Mesenteric fat pad (tissue), 1 donor: Measurements from ENCODE around the gene ANGPTL4. TPM values are rescaled to one million over a fixed set of nuclear protein-coding genes. Genes with fewer than 3 reads are reported as not detected.

Experiments used
- DNase-seq: peaks from one replicate; pipeline ENCODE4 v3.0.0-alpha.2; 2020; ENCODE audit warnings: low spot score
- total RNA-seq: library from RNA; stranded (reverse); fragmentation: NEBNext Ultra II Directional; extraction: Animal tissue kit (Norgen Biotek cat#: 25700); gene quantifications from one replicate; pipeline ENCODE4 v1.2.1, GENCODE V29; 2021
- donor health status: DM: yes; HTN: yes; CAD: no.

Gene ANGPTL4
- total RNA-seq, 1 donor from 2014 or later: 753 TPM

DNA sequence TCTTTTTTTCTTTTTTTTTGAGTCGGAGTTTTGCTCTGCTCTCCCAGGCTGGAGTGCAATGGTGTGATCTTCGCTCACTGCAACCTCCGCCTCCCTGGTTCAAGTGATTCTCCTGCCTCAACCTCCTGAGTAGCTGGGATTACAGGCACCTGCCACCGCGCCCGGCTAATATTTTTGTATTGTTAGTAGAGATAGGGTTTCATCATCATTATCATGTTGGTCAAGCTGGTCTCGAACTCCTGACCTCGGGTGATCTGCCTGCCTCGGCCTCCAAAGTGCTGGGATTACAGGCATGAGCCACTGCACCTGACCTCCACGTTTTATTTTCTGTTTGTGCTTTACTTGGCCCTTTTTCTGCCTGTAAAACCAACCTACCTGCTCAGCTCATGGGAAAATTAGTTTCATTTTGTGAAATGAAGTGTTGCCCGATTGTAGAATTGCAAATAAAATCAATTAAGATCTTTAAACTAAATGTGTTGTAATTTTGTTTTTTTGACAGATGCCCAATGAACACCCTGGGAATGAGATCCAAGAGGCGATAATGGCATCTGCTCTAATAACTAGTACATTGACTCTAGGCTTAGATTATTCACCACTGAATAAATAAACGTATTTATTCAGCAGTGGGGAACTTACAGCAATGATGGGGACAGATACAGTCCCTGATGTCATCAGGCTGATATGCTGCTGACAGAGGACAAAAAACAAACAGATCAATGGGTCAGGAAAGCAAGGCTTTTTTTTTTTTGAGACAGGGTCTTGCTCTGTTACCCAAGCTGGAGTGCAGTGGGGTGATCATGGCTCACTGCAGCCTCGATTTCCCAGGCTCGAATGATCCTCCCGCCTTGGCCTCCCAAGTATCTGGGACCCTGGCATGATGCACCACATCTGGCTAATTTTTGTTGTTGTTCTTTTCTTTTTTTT lies 24.0 kb downstream of the ANGPTL4 start:
- DNase-seq: no peak

DNA sequence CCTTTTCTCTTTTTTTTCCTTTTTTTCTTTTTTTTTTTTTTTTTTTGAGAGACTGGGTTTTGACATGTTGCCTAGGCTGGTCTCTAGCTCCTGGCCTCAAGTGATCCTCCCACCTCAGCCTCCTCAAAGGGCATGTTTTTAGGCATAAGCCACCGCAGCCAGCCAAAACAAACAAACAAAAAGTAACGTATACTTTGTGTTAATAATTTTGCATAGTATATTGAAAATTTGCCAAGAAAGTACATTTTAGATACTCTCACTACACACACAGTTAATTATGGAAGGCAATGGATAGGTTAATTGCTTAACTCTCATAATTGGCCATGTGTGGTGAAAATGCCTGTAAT lies 24.6 kb downstream of the ANGPTL4 start:
- no peak for DNase-seq

DNA sequence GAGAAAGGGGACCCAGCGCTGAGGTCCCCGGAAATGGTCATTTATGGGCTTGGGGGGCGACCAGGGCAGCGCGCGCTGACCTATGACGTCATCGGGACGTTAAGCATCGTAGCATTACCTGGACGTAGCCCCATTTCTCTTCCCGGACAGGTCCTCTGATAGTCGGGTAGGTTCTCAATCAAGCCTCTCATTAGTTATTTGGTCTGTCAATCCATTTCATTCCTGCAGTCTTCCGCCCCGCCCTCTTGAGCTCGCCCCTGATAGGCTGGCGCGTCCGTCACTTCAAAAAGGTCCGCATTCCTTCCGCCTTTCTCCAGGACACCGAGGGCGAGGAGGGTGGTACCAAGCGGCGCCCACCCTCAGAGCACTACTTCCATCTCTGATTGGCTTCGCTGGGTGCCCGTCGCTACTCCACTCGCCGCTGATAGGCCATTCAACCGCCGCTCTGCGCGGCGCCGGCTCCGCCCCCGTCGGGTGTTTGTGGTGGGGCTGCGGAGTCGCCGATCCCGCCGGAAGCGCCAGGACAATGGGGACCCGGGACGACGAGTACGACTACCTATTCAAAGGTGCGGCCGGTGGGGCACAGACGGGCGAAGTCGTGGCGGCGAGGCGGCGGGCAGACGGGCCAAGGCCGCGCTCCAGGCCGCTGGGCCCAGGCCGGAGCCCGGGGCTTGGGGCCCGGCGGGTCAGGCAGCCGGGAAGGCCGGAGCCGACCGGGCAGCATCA lies 26.1 kb downstream of the ANGPTL4 start, which contains the start of gene RAB11B:
RAB11B (plus strand) TSS at position 470 of the 726 bp plus-strand sequence; CDS start at position 527, 57 bp downstream.
- peak; percentile 99 for DNase-seq

DNA sequence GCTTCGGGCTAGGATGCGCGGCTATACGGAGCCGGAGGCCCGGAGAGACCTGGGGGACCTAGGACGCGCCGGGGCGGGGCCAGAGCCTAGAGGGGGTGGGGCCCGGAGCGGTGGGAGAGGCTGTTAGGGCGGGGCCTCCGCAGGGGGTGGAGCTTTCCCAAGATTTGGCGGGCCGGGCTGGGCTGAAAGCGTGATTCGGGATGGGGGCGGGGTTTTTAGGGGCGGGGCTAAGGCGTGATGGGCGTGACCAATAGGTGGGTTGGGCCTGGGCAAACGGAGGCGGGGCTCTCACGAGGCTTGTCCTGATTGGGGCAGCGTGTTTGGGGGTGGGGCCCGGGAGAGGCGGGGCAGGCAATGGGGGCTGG lies 26.6 kb downstream of the ANGPTL4 start:
- DNase-seq: peak; percentile 98

DNA sequence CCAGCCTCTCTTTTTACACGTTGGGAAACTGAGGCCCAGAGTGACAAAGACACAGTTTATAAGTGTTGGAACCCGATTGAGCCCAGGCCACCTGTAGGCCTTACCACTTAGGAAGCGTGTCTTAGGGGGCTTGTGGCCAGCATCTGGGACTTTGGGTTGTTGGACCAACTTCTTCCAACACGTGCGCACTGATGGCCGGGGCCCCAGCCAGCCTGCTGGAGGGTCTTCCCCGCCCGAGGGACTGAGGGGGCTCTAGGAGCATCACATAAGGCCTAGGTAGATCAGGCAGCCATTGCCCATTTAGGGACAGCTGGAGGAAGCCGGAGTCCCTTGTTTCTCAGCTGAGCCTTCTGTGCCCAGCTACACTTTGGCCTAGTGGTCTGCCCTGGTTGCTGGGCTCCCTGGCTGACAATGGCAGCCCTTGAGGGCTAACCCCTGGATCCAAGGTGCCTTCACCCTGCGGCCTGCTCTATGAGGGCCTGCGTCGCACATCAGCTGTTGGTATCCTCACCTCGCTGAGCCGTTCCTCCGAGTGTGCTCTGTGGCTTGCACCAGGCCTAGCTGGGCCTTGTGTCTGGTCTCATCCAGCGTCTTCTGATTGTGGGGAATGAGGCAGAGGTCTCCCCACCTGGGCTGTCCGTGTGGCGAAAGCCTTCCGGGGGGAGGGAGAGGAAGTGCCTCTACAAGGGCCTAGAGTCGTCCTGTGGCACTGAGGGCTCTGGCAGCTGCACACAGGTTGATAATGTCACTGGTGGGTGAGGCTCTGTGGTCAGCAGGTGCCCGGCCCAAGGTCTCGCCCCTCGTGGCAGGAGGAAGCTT lies 27.5 kb downstream of the ANGPTL4 start:
- no peak for DNase-seq

DNA sequence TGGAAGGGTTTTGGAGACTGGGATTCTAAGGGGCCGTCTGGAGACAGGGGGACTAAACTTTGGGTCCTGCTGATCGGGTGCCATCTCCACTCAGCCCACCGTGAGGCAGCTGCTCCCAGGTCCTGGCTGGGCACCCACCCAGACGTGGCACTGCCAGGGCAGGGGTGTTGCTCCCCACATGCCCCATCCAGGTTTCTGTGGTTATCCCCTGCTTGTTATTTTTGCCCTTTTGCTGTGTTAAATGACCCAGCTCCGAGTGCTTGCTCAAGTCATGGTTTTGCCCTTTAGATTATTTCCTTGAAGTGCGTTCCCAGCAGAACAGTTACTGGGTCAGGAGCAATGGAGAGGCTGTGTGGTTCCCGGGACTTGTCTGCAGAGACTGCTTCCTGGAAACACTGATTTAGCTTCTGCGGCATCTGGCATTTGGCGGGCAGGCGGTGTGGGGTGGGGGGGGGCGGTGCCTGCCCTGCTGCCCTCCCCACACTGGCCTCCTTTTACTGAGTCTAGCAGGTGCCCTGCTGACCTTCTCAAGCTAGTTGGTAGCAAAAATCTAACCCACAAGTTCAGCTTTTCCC lies 28.1 kb downstream of the ANGPTL4 start:
- no peak for DNase-seq

DNA sequence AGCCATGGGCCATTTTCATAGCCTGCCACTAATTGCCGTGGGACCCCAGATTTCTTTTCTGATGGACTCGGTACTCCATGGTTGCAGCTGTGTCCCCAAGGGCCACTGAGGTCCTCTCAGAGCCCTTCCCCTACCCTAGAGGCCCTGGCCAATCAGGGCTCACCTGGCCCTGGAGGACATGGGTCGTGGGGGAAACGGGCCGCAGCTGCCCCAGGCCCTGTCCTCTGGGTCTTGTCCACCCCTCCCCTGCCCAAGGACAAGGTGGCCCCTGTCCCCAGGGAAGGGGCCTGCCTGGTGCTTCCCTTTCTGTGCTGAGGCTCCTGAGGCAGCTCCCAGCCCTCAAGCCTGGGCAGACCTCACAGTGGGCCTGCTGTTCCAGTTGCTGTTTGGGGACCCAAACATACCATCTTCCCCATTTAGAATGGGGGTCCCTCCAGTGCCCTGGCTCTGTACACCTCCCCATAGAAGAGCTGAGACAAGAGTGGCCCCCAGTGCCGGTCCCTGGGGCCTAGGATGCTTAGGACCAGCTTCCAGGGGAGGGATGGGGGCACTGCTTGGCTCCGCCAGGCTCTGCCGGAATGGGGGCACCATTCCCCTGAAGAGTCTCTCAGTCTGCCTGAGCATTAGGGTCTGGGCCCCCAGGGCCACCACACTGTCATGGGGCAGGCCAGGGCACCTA lies 29.4 kb downstream of the ANGPTL4 start:
- no peak for DNase-seq

DNA sequence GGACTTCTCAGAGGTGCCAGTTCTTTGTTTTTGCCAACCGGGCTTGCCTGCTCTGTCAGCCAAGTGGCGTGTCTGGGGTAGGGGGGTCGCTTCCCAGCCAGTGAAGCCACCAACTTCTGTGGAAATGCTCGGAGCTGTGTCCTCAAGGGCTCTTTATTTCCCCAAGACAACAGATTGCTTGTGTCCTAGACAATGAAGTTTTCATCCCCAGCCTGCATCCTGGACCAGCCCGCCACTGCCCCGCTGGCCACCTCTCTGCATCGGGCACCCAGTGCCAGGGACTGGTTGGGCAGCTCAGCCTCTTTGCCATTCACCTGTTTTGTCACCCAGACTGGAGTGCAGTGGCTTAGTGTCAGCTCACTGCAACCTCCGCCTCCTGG lies 29.9 kb downstream of the ANGPTL4 start:
- DNase-seq: no peak

DNA sequence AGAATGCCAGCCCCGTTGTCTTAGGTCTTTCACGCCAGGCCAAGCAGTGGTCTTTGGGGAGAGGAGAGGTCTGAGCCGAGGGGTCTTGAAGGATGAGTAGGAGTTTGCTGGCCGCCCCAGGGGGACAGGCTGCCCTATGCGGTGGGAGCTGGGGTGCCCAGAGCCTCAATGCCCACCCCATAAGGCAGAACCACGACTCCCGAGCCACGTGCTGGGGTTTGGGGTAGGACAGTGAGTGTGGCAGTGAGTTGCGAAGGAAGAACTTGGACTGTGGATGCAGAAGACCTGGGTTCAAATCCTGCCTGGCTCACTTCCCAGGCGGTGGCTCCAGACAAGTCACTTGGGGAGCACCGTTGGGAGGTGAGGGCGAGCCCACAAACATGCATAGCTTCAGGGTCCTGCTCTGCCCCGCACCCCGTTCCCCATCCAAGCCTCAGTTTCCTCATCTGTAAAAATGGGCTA lies 31.7 kb downstream of the ANGPTL4 start:
- no peak for DNase-seq

DNA sequence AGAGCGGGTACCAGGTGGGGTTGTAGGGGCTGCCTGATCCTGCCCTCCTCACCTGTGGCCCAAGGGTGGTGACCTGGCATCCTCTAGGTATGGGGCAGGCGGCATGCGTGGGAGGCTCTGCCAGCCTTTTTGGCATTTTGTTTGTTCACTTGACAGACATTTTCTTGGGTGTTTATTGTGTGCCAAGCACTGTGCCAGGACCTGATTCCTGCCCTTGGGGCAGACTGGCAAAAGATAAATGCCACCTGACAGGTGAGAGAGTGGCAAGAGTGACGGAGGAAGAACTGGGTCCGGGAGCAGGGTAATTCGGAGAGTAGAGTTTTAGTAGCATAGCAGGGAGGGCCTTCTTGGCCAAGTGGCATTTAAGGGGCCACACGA lies 32.2 kb downstream of the ANGPTL4 start:
- no peak for DNase-seq

DNA sequence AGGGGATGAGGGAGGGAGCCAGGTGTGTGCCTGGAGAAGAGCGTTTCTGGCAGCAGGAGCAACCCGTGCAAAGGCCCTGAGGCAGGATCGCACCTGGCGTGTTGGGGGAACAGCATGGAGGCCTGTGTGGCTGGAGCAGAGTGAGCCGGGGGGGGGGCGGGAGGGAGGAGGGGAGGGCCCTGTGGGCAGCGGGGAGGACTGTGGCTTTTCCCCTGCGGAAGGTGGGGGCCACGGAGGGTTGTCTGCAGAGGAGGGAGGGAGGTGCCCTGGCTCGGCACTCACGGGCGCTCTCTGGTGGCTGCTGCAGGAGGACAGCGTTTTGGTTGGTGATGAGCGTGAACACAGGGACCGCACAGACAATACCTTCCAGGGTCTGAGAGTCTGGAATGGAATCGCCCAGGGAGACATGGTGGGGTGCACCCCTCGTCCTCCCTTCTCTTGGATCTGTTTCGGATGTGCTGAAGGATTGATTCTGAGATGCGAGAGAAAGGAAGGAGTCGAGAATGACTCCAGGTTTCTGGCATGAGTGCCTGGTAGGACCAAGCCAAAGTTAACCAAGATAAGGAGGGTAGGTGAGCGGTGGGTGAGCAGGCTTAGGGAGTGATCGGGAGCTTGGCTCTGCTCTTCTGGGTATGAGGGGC lies 32.7 kb downstream of the ANGPTL4 start:
- DNase-seq: no peak

DNA sequence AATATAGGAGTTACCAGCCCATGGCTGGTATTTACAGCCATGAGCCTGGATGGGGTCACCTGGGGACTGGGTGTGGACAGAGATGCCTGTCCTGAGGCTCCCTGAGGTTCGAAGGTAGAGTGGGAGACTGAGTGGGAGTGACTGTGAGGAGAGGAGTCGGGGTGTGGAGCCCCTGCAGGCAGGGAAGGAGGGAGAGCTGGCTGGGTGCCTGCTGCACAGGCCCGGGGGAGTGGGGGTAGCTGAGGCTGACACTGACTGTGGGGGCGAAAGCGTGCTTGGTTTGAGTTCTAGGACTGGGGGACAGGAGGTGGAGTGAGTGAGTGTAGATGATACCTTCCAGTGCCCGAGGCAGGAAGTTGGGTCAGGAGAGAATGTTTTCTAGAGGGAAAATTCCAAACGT lies 33.3 kb downstream of the ANGPTL4 start:
- DNase-seq: no peak

DNA sequence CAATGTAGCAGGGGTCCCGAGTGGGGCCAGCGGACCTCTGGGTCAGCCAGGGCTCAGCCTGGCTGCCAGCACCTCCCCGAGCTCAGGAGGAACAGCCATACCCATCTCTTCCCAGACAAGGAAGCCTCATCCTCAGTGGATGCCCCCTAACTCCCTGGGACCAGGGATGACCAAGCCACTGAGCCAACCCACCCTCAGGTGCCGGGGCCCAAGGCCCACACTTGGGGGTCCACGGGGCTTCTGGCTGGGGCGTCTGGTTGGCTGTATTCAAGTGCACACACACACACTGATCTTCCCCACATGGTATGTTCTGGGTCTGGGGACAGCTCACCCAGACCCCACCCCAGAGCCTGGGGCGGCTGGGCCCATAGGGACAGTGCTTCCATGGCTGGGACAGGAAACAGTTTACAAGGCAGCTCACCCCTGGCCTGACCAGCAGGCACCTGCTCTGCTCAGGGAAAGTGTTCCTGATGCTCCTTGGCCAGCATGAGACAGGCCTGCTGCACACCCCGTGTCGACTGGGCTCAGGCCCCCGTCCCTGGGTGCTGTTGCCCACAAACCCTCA lies 33.9 kb downstream of the ANGPTL4 start:
- DNase-seq: no peak

DNA sequence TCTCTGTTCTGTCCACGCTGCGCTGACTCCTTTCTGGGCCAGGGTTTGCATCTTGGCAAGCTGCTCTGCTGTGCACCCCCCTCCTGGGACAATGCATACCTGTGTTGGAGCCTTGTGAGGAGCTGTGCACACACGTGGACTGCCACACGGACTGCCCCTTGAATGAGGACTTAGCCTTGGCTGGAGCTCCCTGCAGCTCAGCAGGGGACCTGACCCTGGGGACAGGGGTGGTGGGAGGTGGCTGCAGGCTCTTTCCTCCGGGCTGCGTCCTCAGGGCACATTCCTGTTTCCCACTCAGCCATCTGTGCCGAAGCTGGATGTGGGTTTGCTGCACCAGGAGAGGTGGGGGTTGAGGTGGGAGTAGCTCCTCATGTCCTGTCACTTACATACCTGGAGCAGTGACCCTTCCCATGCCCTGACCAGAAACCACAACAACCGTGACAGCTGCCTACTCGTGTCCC lies 34.4 kb downstream of the ANGPTL4 start:
- DNase-seq: no peak

DNA sequence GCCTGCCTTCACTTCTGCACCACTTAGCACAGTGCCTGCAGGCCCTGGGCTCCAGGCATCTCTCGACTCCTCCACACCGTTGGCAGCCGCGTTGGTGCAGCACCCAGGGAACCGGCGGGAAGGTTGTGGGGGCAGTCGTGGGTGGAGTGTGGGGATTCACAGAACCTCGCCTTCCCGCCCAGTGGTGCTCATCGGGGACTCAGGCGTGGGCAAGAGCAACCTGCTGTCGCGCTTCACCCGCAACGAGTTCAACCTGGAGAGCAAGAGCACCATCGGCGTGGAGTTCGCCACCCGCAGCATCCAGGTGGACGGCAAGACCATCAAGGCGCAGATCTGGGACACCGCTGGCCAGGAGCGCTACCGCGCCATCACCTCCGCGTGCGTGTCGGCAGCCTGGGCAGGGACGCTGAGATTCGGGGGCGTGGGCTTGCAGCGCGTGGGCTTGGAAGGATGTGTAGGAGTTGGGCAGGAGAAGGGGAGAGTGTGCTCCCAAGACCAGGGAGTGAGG lies 35.8 kb downstream of the ANGPTL4 start:
- no peak for DNase-seq

DNA sequence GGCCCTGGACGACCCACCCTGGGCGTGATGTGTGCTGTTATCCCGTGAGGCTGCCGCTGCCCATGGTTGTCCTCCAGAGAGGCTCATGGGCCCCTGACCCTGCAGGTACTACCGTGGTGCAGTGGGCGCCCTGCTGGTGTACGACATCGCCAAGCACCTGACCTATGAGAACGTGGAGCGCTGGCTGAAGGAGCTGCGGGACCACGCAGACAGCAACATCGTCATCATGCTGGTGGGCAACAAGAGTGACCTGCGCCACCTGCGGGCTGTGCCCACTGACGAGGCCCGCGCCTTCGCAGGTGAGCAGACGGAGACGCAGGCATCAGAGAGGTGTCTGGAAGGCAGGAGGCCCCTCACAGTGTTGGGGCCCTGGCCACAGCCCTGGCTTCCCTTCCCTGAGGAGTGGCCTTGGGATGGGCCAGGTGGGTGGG lies 38.0 kb downstream of the ANGPTL4 start:
- DNase-seq: no peak

DNA sequence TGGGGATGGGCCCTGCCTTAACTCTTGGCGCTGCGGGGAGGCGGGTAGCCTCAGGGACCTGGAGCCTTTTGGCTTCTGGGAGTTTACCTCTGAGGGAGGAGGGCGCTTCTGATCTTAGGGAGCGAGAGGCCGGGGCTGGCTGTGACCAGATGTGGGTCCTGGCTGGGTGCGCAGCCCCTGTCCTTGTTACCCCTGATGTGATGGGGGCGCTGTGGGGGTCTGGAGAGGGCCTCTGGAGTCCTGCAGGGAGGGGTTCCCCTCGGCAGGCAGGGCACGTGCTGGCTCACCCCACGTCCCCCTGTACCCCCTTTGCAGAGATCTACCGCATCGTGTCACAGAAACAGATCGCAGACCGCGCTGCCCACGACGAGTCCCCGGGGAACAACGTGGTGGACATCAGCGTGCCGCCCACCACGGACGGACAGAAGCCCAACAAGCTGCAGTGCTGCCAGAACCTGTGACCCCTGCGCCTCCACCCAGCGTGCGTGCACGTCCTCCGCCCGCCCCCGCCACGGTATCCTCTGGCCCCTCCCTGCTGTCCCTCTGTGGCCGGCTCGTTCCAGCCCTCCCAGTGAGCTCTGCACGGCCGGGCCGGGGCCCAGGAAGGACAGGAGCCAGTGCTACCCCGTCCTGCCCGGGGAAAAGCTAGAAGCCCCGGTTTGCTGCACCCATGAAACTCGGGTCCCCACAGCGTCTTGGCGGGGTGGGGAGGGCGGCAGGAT lies 39.3 kb downstream of the ANGPTL4 start:
- DNase-seq: no peak

DNA sequence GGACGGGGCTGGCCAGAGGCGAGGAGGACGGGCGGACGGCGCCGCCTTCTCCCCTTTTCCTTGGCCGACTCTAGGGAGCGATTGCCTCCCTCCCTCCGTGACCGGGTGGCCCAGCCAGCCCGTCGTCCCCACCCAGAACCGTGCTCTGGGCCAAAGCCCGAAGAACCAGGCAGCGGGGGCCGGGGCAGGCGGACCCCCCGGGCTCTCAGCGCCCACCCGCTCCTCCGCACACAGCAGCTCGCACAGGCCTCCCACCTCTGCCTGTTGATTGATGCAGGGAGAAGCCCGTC lies 39.8 kb downstream of the ANGPTL4 start:
- DNase-seq: no peak
